Prostate gland (tissue), 2 donors: ENCODE measurements around the gene XK. TPM values are rescaled to one million over a fixed set of nuclear protein-coding genes. Genes with fewer than 3 reads are reported as not detected.

ENCODE experiments used
- DNase-seq: peaks from one replicate; pipeline ENCODE4 v3.0.0-alpha.2; 2019; ENCODE audit warnings: low spot score
- H3K27ac ChIP-seq, 2 donors: fragments of 200-600 bp; sonication (generic); 2 replicates each; pipeline ENCODE4 v1.5.1; 2017 to 2019
- H3K27me3 ChIP-seq: fragments of 200-600 bp; sonication (generic); replicated peaks from 2 replicates; pipeline ENCODE4 v1.5.1; 2019; ENCODE audit not compliant: insufficient read depth
- H3K36me3 ChIP-seq, 2 donors: fragments of 200-600 bp; sonication (generic); 1 replicate in 1 of 2; 2 replicates in 1 of 2; pipeline versions ENCODE4 v1.5.1 to v1.8.1; 2017 to 2019
- H3K4me1 ChIP-seq: fragments of 200-600 bp; sonication (generic); replicated peaks from 2 replicates; pipeline ENCODE4 v1.5.1; 2019
- H3K4me3 ChIP-seq, 2 donors: fragments of 200-600 bp; sonication (generic); 2 replicates each; pipeline ENCODE4 v1.5.1; 2017 to 2019
- H3K9me3 ChIP-seq: fragments of 200-600 bp; sonication (generic); 2 replicates; pipeline ENCODE4 v1.5.1; 2017
- POLR2A ChIP-seq: fragments of 450-650 bp; IDR thresholded peaks from one replicate; pipeline ENCODE4 v1.6.1; 2016; ENCODE audit warnings: antibody characterized with exemption, mild to moderate bottlenecking
- POLR2AphosphoS5 ChIP-seq: sonication (generic); formaldehyde crosslinking; IDR thresholded peaks from one replicate; pipeline ENCODE4 v1.6.1; 2017; ENCODE audit warnings: antibody characterized with exemption
- WGBS: methylation state at CpG from one replicate; pipeline ENCODE4 v1.1.5; 2018; 5-methylcytosine and 5-hydroxymethylcytosine counted together
- intact Hi-C: fragments of 100-400 bp; cut with DNase I; formaldehyde crosslinking; loops from one replicate; pipeline ENCODE4 v1.14.2; 2022
- total RNA-seq, 2 donors: library from RNA; depleted of rRNA; stranded (reverse); fragments of >200 nt; gene quantifications; one replicate each; pipeline ENCODE4 v1.1.0, GENCODE V29; 2016
- TF ChIP-seq, protein P1 (sequence below), 4 experiments: fragments of 200-600 bp in 2 of 4; fragments of 450-650 bp in 2 of 4; sonication (generic) in 2 of 4; IDR thresholded peaks; 1 replicate in 3 of 4; 2 replicates in 1 of 4; pipeline ENCODE4 v1.5.1; 2016 to 2019; ENCODE audit warnings: antibody characterized with exemption in 4 of 4, mild to moderate bottlenecking in 2 of 4, moderate library complexity in 2 of 4

The XK gene
- total RNA-seq, 2 donors from 2014 or later, result 2.6 to 3.2 TPM

DNA sequence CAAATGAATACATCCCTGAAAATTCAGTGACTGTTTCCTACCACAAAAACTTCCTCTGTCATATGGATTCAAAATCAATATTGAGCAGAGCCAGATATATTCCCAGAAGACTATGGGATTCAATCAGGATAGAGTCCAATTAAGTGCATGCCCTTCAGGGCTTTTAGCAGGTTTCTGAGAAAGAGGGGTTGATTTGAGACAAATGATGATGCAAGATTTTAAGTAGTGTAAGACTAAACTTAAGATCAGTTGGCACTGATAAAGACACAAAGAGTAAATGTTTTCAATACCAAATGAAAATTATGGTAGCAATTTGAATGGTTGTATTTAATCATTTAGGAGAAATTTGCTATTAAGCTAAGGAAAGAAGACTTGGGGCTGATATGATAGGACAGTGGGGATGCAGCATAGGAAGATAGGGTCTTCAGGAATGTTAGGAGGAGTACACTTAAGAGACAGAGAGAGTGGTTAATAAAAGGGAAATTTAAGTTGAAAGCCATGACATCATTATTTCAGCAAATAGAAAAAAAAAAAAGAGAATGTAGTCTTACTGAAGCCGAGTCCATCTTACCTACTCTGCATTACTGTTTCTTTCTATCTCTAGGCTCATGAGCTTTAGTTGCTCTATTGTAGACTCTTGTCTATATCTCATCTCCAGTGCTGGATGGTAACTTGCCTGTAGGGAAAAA lies 32.0 kb upstream of the XK start:
- intact Hi-C loops, result no loop called here
- Histone ChIP-seq H3K4me3 (no peak overlapping the region), H3K27ac (no peak overlapping the region), H3K4me1 (no peaks in the 10 kb centered on the region), H3K9me3 (no peaks in the 10 kb centered on the region), H3K36me3 (no peaks in the 10 kb centered on the region), H3K27me3 (no peaks in the 10 kb centered on the region)
- TF ChIP-seq POLR2AphosphoS5 (no peak), POLR2A (no peak)
- TF ChIP-seq, protein P1, sequence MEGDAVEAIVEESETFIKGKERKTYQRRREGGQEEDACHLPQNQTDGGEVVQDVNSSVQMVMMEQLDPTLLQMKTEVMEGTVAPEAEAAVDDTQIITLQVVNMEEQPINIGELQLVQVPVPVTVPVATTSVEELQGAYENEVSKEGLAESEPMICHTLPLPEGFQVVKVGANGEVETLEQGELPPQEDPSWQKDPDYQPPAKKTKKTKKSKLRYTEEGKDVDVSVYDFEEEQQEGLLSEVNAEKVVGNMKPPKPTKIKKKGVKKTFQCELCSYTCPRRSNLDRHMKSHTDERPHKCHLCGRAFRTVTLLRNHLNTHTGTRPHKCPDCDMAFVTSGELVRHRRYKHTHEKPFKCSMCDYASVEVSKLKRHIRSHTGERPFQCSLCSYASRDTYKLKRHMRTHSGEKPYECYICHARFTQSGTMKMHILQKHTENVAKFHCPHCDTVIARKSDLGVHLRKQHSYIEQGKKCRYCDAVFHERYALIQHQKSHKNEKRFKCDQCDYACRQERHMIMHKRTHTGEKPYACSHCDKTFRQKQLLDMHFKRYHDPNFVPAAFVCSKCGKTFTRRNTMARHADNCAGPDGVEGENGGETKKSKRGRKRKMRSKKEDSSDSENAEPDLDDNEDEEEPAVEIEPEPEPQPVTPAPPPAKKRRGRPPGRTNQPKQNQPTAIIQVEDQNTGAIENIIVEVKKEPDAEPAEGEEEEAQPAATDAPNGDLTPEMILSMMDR (IDR thresholded peaks at IDR 0.05), result no peak
- 81% methylated on average over 1 of the region's 1 CpG for WGBS
- DNase-seq, result no peak

DNA sequence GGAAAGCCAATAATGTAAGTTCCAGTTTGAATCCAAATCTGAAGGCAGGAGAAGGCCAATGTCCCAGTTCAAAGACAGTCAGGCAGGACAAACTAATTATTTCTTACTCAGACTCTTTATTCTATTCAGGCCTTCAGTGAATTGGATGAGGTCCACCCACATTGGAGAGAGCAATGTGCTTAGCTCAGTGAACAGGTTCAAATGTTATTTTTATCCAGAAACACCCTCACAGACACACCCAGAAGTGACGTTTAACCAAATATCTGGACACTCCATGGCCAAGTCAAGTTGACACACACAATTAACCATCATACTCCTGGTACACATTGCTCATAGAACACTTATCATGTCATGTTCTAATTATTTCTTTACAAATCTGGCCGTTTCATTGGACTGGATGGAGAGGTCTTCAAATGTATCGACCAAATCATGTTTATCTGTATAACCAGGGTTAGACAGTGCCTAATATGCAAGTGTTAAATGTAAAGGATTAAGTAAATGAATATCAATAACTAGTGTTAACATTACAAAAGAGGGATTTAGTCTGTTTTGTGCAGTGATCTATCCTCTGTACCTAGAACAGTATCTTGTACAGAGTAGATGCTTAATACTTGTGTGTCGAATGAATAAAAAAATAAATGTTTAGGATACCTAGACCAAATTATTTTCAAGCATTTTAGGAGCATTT lies 27.1 kb upstream of the XK start:
- Histone ChIP-seq H3K4me3 (no peak overlapping the region), H3K27ac (no peak overlapping the region), H3K36me3 (no peaks in the 10 kb centered on the region), H3K4me1 (no peaks in the 10 kb centered on the region), H3K9me3 (no peaks in the 10 kb centered on the region), H3K27me3 (no peaks in the 10 kb centered on the region)
- 90% methylated on average over 4 of the region's 4 CpGs for WGBS
- TF ChIP-seq POLR2A (no peak), POLR2AphosphoS5 (no peak)
- TF ChIP-seq, protein P1 (IDR thresholded peaks at IDR 0.05), result no peak
- DNase-seq, result no peak
- intact Hi-C loops, result no loop called here

DNA sequence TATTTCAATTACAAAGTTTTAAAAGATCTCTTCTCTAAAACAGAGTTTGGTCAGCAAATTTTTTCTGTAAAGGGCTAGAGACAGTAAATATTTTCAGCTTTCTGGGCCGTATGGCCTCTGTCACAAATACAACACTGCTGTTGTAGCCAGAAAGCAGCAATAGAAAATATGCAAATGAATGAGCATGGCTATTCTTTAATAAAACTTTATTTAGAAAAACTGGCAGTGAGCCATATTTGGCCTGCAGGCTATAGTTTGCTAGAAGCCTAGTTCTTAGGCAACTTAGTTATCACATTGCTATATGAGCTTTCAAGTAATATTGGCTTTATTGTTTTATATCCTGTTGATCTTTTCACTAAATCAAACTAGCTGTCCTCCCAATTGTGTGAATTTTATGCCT lies 26.5 kb upstream of the XK start:
- H3K4me1 ChIP-seq, result no peaks in the 10 kb centered on the region
- TF ChIP-seq, protein P1 (IDR thresholded peaks at IDR 0.05), result no peak
- TF ChIP-seq POLR2AphosphoS5 (no peak), POLR2A (no peak)

DNA sequence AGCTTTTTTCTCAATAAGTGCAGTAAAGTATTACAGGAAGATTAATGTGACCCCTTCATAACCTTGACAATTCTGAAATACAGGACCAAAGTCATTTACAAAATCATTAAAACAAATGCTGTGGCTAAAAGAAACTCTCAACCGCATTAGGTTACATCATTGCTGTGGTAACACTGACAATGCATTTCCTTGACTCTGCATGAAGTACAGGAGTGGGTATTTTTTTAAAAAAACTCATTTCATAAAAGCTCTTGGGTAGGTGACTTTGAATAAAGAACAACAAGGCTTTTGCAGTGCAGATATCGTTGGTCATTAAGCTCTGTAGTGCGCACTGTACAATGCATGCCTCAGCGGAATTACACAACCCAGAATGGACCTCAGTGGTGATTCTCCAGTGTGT lies 23.4 kb upstream of the XK start:
- intact Hi-C loops, result no loop called here
- no peaks in the 10 kb centered on the region for H3K9me3 ChIP-seq
- TF ChIP-seq POLR2A, result no peak
- TF ChIP-seq, protein P1 (IDR thresholded peaks at IDR 0.05), result no peak
- TF ChIP-seq POLR2AphosphoS5, result no peak
- no peaks in the 10 kb centered on the region for H3K36me3 ChIP-seq
- H3K27ac ChIP-seq, result no peak overlapping the region
- H3K4me3 ChIP-seq, result no peak overlapping the region
- DNase-seq, result no peak
- whole genome bisulfite sequencing, result 98% methylated on average over 4 of the region's 4 CpGs
- H3K4me1 ChIP-seq, result no peaks in the 10 kb centered on the region
- no peaks in the 10 kb centered on the region for H3K27me3 ChIP-seq

More for the DNA sequence above, 26.5 kb upstream of the XK start:
- WGBS, result 81% methylated on average over 1 of the region's 1 CpG
- Histone ChIP-seq H3K4me3 (no peak overlapping the region), H3K9me3 (no peaks in the 10 kb centered on the region), H3K27ac (no peak overlapping the region), H3K36me3 (no peaks in the 10 kb centered on the region), H3K27me3 (no peaks in the 10 kb centered on the region)
- intact Hi-C loops, result no loop called here
- DNase-seq, result no peak

DNA sequence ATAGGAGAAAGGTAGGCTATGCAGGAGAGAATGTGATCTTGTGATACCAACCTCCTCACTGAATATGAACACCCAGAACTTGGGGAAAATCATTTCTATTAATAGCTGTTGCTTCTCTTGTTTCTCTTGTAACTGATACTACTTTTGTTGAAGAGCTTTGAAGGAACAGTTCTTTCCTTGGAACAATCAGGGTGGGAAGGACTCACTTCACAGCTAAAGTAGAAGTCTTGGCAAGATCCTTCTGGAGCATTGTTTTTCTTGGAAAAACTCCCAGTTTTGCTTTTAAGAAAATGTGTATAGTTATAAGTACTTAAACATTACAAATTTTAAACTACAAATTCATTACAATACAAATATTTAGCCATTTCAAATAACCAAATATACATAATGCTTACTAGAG lies 19.1 kb upstream of the XK start:
- Histone ChIP-seq H3K4me1 (no peaks in the 10 kb centered on the region), H3K9me3 (no peaks in the 10 kb centered on the region), H3K27me3 (no peaks in the 10 kb centered on the region), H3K27ac (no peak overlapping the region), H3K4me3 (no peak overlapping the region), H3K36me3 (no peaks in the 10 kb centered on the region)
- TF ChIP-seq, protein P1 (IDR thresholded peaks at IDR 0.05), result no peak
- TF ChIP-seq POLR2A, result no peak
- no peak for TF ChIP-seq POLR2AphosphoS5
- DNase-seq, result no peak
- intact Hi-C loops, result no loop called here
